HepG2 (cell line): ENCODE measurements around the gene ZNF506. TPM values are rescaled to one million over a fixed set of nuclear protein-coding genes. Genes with fewer than 3 reads are reported as not detected.

ENCODE experiments used
- ARID2 ChIP-seq: sonication (generic); formaldehyde crosslinking; IDR thresholded peaks from 2 replicates; pipeline ENCODE4 v1.8.1; 2022; ENCODE audit warnings: mild to moderate bottlenecking, missing genetic modification reagents, borderline replicate concordance
- CENPBD1 ChIP-seq: sonication (generic); formaldehyde crosslinking; IDR thresholded peaks from 2 replicates; pipeline ENCODE4 v1.8.0; 2022; ENCODE audit warnings: missing genetic modification reagents, low read depth, mild to moderate bottlenecking, borderline replicate concordance
- DPF2 ChIP-seq: sonication (generic); formaldehyde crosslinking; IDR thresholded peaks from 2 replicates; pipeline ENCODE4 v1.4.0; 2020; ENCODE audit warnings: mild to moderate bottlenecking, low read depth, missing genetic modification reagents, borderline replicate concordance
- FOSL2 ChIP-seq: sonication (generic); formaldehyde crosslinking; IDR thresholded peaks from 2 replicates; pipeline ENCODE4 v1.4.0; 2020; ENCODE audit warnings: missing genetic modification reagents
- FOXM1 ChIP-seq: sonication (generic); formaldehyde crosslinking; IDR thresholded peaks from 2 replicates; pipeline ENCODE4 v1.5.0; 2020; ENCODE audit warnings: missing genetic modification reagents
- HNF1A ChIP-seq, 2 experiments: sonication (generic) in 1 of 2; formaldehyde crosslinking in 1 of 2; IDR thresholded peaks; 2 replicates each; pipeline versions ENCODE4 v1.4.0 to v1.6.1; 2016 to 2020; ENCODE audit warnings: borderline replicate concordance in 1 of 2, low read depth in 1 of 2, mild to moderate bottlenecking in 1 of 2, missing genetic modification reagents in 1 of 2
- MTA3 ChIP-seq: sonication (generic); formaldehyde crosslinking; IDR thresholded peaks from 2 replicates; pipeline ENCODE4 v1.4.0; 2020; ENCODE audit warnings: missing genetic modification reagents
- PHF21A ChIP-seq: sonication (generic); formaldehyde crosslinking; IDR thresholded peaks from 2 replicates; pipeline ENCODE4 v1.5.0; 2020; ENCODE audit warnings: mild to moderate bottlenecking, missing genetic modification reagents
- PTBP1 ChIP-seq: fragments of 200-400 bp; formaldehyde crosslinking; IDR thresholded peaks from 2 replicates; pipeline ENCODE4 v1.6.1; 2018; ENCODE audit warnings: low read length, low read depth; ENCODE audit not compliant: poor library complexity, severe bottlenecking
- ZBTB44 ChIP-seq: sonication (generic); formaldehyde crosslinking; IDR thresholded peaks from 2 replicates; pipeline ENCODE4 v1.4.0; 2020; ENCODE audit warnings: missing genetic modification reagents
- ZFP36L2 ChIP-seq: sonication (generic); formaldehyde crosslinking; IDR thresholded peaks from 2 replicates; pipeline ENCODE4 v1.4.0; 2020; ENCODE audit warnings: missing genetic modification reagents
- ZHX1 ChIP-seq: sonication (generic); formaldehyde crosslinking; IDR thresholded peaks from 2 replicates; pipeline ENCODE4 v1.8.1; 2022; ENCODE audit warnings: low read depth, mild to moderate bottlenecking, missing genetic modification reagents
- ZMYM4 ChIP-seq: sonication (generic); formaldehyde crosslinking; IDR thresholded peaks from 2 replicates; pipeline ENCODE4 v1.8.1; 2023; ENCODE audit warnings: mild to moderate bottlenecking, missing genetic modification reagents
- ZNF143 ChIP-seq: sonication (generic); formaldehyde crosslinking; IDR thresholded peaks from 2 replicates; pipeline ENCODE4 v1.4.0; 2020; ENCODE audit warnings: missing genetic modification reagents
- ZNF317 ChIP-seq: sonication (generic); formaldehyde crosslinking; IDR thresholded peaks from 2 replicates; pipeline ENCODE4 v1.5.0; 2020; ENCODE audit warnings: mild to moderate bottlenecking, missing genetic modification reagents
- ZNF367 ChIP-seq: sonication (generic); formaldehyde crosslinking; IDR thresholded peaks from 2 replicates; pipeline ENCODE4 v1.4.0; 2020; ENCODE audit warnings: missing genetic modification reagents, borderline replicate concordance
- ZNF576 ChIP-seq: sonication (generic); formaldehyde crosslinking; IDR thresholded peaks from 2 replicates; pipeline ENCODE4 v1.4.0; 2020; ENCODE audit warnings: mild to moderate bottlenecking, missing genetic modification reagents
- ZNF784 ChIP-seq: sonication (generic); formaldehyde crosslinking; IDR thresholded peaks from 2 replicates; pipeline ENCODE4 v1.5.1; 2020; ENCODE audit warnings: missing genetic modification reagents, mild to moderate bottlenecking, borderline replicate concordance
- ZSCAN9 ChIP-seq: IDR thresholded peaks from 2 replicates; pipeline ENCODE4 v1.6.1; 2016; ENCODE audit warnings: borderline replicate concordance
- polyA plus RNA-seq, 8 experiments: library from polyadenylated mRNA; depleted of rRNA in 3 of 8; stranded (reverse) in 7 of 8; unstranded in 1 of 8; fragments of >200 nt; fragmentation: Illumina TruSeq in 4 of 8; extraction: Trizol in 4 of 8; gene quantifications; 2 replicates each; pipeline versions ENCODE4 v1.2.1 to v1.2.3, GENCODE V29; 2011 to 2016; ENCODE audit warnings: low read depth in 4 of 8, missing spikeins in 1 of 8, mixed read lengths in 1 of 8; ENCODE audit not compliant: insufficient read depth in 1 of 8
- total RNA-seq, 5 experiments: library from RNA; depleted of rRNA; stranded (reverse); fragments of >200 nt; fragmentation: Illumina TruSeq; extraction: Trizol; gene quantifications; 2 replicates each; pipeline ENCODE4 v1.2.3, GENCODE V29; 2016; ENCODE audit warnings: low read depth in 1 of 5

The ZNF506 gene
- total and polyA plus RNA-seq, 2 of the 13 experiments (the other 11 are each of a cell fraction or from before 2014, with no cell fraction given): not detected

GRCh38 chr19:19866611-19867248 lies 45.2 kb upstream of the ZNF506 start (continued):
- TF ChIP-seq CENPBD1 (CRISPR knock-in tag) (no peak), FOXM1 (no peak), ZBTB44 (CRISPR knock-in tag) (no peak), ZNF367 (no peak), ZSCAN9 (CRISPR knock-in tag) (no peak), ARID2 (no peak), MTA3 (no peak), ZNF784 (no peak), ZFP36L2 (CRISPR knock-in tag) (no peak), ZNF317 (CRISPR knock-in tag) (no peak), FOSL2 (CRISPR knock-in tag) (0 out of 2 replicates have a peak, but pooled peaks have one; percentile 5), ZMYM4 (CRISPR knock-in tag) (no peak; the same call in none of the 2 replicates), ZHX1 (CRISPR knock-in tag) (no peak), ZNF576 (no peak), HNF1A (IDR thresholded peaks at IDR 0.05; ENCODE audit: low read depth) (no peak), HNF1A (CRISPR knock-in tag; IDR thresholded peaks at IDR 0.05; ENCODE audit: borderline replicate concordance) (no peak), PTBP1 (no peak), DPF2 (no peak), PHF21A (peak; percentile 44; the same call in 1 of the 2 replicates), ZNF143 (CRISPR knock-in tag) (no peak)
